ENCODE data around the gene SCUBE1.

GRCh38 chr22:43297270-43298061 is 45.7 kb downstream of the SCUBE1 start:
- TF ChIP-seq JUNB (IDR thresholded peaks at IDR 0.05; ENCODE audit: unreplicated experiment) (no peak), EZH2 (IDR thresholded peaks at IDR 0.05; ENCODE audit: low read depth, unreplicated experiment) (no peak), REST (IDR thresholded peaks at IDR 0.05; ENCODE audit: unreplicated experiment) (no peak), POLR2AphosphoS5 (IDR thresholded peaks at IDR 0.05; ENCODE audit: low read depth) (no peak), CTCF (conservative IDR thresholded peaks at IDR 0.05; ENCODE audit: low read depth in 2 of 2) (no peak), ZNF462 (CRISPR knock-in tag; IDR thresholded peaks at IDR 0.05) (no peak)
